HG03135 (cell line): ENCODE data around the gene CD300LG.
"Not testable (repeated sequence)": the region's sequence is repeated elsewhere in the genome, so short reads cannot be mapped to it uniquely, and the experiment has no call there.

ENCODE experiments used
- ATAC-seq: cut with Tn5 transposase; IDR thresholded peaks from one replicate; pipeline ENCODE4 v1.9.1; 2021; ENCODE audit warnings: mild to moderate bottlenecking, moderate library complexity; ENCODE audit not compliant: unreplicated experiment

CD300LG gene

GRCh38 chr17:43852571-43852970, 5.6 kb downstream of the CD300LG start:
- no peak for ATAC-seq

GRCh38 chr17:43853546-43853945, 6.6 kb downstream of the CD300LG start:
- no peak for ATAC-seq

GRCh38 chr17:43854498-43854897, 7.5 kb downstream of the CD300LG start:
- ATAC-seq = no peak

- ATAC-seq = no peak
These were observed 8.1 kb downstream of the CD300LG start for GRCh38 chr17:43855061-43855460.

- ATAC-seq = no peak
These were observed 9.2 kb downstream of the CD300LG start for GRCh38 chr17:43856141-43856540.

GRCh38 chr17:43857141-43857540, 10.2 kb downstream of the CD300LG start:
- no peak for ATAC-seq

- ATAC-seq = no peak
These were observed 11.1 kb downstream of the CD300LG start for GRCh38 chr17:43857957-43858600.

- ATAC-seq = no peak
These were observed 13.2 kb downstream of the CD300LG start for GRCh38 chr17:43860077-43860725.

GRCh38 chr17:43860927-43861622, 14.1 kb downstream of the CD300LG start:
- ATAC-seq = no peak

GRCh38 chr17:43861960-43862359, 15.0 kb downstream of the CD300LG start:
- no peak for ATAC-seq

GRCh38 chr17:43864161-43864984, 17.4 kb downstream of the CD300LG start:
- ATAC-seq = no peak

GRCh38 chr17:43868226-43868994, 21.4 kb downstream of the CD300LG start:
- no peak for ATAC-seq

GRCh38 chr17:43869031-43869430, 22.1 kb downstream of the CD300LG start:
- ATAC-seq = not testable (repeated sequence)

GRCh38 chr17:43871946-43872690, 25.1 kb downstream of the CD300LG start:
- no peak for ATAC-seq

GRCh38 chr17:43873091-43873490, 26.1 kb downstream of the CD300LG start:
- ATAC-seq = no peak

- ATAC-seq = no peak
These were observed 26.8 kb downstream of the CD300LG start for GRCh38 chr17:43873815-43874214.

GRCh38 chr17:43874293-43874692, 27.3 kb downstream of the CD300LG start:
- ATAC-seq = no peak

GRCh38 chr17:43875476-43876147, 28.6 kb downstream of the CD300LG start:
- no peak for ATAC-seq

GRCh38 chr17:43877031-43877430, 30.1 kb downstream of the CD300LG start:
- no peak for ATAC-seq
